NB4 (cell line): ENCODE data around the gene ZMYND8.

ENCODE experiments used
- MYC ChIP-seq: IDR thresholded peaks from 2 replicates; pipeline ENCODE4 v1.6.1; 2011; ENCODE audit warnings: low read depth, low read length
- TF ChIP-seq, protein P1 (sequence below): IDR thresholded peaks from one replicate; pipeline ENCODE4 v1.5.1; 2012; ENCODE audit warnings: low read depth, low read length

GRCh38 chr20:47290666-47291430 lies 65.7 kb downstream of the ZMYND8 start:
- TF ChIP-seq, protein P1, sequence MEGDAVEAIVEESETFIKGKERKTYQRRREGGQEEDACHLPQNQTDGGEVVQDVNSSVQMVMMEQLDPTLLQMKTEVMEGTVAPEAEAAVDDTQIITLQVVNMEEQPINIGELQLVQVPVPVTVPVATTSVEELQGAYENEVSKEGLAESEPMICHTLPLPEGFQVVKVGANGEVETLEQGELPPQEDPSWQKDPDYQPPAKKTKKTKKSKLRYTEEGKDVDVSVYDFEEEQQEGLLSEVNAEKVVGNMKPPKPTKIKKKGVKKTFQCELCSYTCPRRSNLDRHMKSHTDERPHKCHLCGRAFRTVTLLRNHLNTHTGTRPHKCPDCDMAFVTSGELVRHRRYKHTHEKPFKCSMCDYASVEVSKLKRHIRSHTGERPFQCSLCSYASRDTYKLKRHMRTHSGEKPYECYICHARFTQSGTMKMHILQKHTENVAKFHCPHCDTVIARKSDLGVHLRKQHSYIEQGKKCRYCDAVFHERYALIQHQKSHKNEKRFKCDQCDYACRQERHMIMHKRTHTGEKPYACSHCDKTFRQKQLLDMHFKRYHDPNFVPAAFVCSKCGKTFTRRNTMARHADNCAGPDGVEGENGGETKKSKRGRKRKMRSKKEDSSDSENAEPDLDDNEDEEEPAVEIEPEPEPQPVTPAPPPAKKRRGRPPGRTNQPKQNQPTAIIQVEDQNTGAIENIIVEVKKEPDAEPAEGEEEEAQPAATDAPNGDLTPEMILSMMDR, result no peak
- no peak for TF ChIP-seq MYC
